ENCODE data around the gene AK6. TPM values are rescaled to one million over a fixed set of nuclear protein-coding genes. Genes with fewer than 3 reads are reported as not detected.

AK6 gene
- total and polyA plus RNA-seq, 2 experiments from 2014 or later = 13.4 to 70.6 TPM

- Histone ChIP-seq H3K27ac (no peak overlapping the region), H3K4me3 (no peak overlapping the region), H3K36me3 (no peaks in the 10 kb centered on the region), H3K27me3 (no peaks in the 10 kb centered on the region), H3K4me1 (ENCODE audit: low read depth) (no peaks in the 10 kb centered on the region), H3K9me3 (ENCODE audit: low read depth) (no peaks in the 10 kb centered on the region)
- no peak for TF ChIP-seq CTCF (IDR thresholded peaks at IDR 0.05; ENCODE audit: low read depth, low read length)
- DNase-seq (ENCODE audit: low read depth in 1 of 2, low spot score in 1 of 2) = no peak
Observed at GRCh38 chr5:69317391-69317790, 51.9 kb downstream of the AK6 start.

- no peak overlapping the region for H3K4me3 ChIP-seq
Observed at GRCh38 chr5:69315972-69316371, 53.3 kb downstream of the AK6 start.

GRCh38 chr5:69313428-69313827, 55.9 kb downstream of the AK6 start:
- Histone ChIP-seq H3K4me1 (ENCODE audit: low read depth) (no peaks in the 10 kb centered on the region), H3K27me3 (no peaks in the 10 kb centered on the region), H3K27ac (no peak overlapping the region), H3K9me3 (ENCODE audit: low read depth) (no peaks in the 10 kb centered on the region), H3K4me3 (no peak overlapping the region), H3K36me3 (no peaks in the 10 kb centered on the region)
- no peak for TF ChIP-seq CTCF (IDR thresholded peaks at IDR 0.05; ENCODE audit: low read depth, low read length)
- DNase-seq (ENCODE audit: low read depth in 1 of 2, low spot score in 1 of 2) = no peak

More at GRCh38 chr5:69315972-69316371, 53.3 kb downstream of the AK6 start:
- no peak overlapping the region for H3K27ac ChIP-seq
- no peak for DNase-seq (ENCODE audit: low read depth in 1 of 2, low spot score in 1 of 2)
- no peaks in the 10 kb centered on the region for H3K4me1 ChIP-seq (ENCODE audit: low read depth)
- no peaks in the 10 kb centered on the region for H3K9me3 ChIP-seq (ENCODE audit: low read depth)
- no peaks in the 10 kb centered on the region for H3K27me3 ChIP-seq
- no peak for TF ChIP-seq CTCF (IDR thresholded peaks at IDR 0.05; ENCODE audit: low read depth, low read length)
- no peaks in the 10 kb centered on the region for H3K36me3 ChIP-seq

- no peaks in the 10 kb centered on the region for H3K36me3 ChIP-seq
- TF ChIP-seq CTCF (IDR thresholded peaks at IDR 0.05; ENCODE audit: low read depth, low read length) = no peak
- no peaks in the 10 kb centered on the region for H3K9me3 ChIP-seq (ENCODE audit: low read depth)
Observed at GRCh38 chr5:69312459-69313160, 56.7 kb downstream of the AK6 start.

GRCh38 chr5:69309380-69309779, 59.9 kb downstream of the AK6 start:
- no peak overlapping the region for H3K27ac ChIP-seq

More at GRCh38 chr5:69312459-69313160, 56.7 kb downstream of the AK6 start:
- H3K27me3 ChIP-seq = no peaks in the 10 kb centered on the region
- peak overlapping the region; percentile 36 for H3K27ac ChIP-seq
- no peak overlapping the region for H3K4me3 ChIP-seq
- no peak for DNase-seq (ENCODE audit: low read depth in 1 of 2, low spot score in 1 of 2)
- H3K4me1 ChIP-seq (ENCODE audit: low read depth) = no peaks in the 10 kb centered on the region

More at GRCh38 chr5:69309380-69309779, 59.9 kb downstream of the AK6 start:
- Histone ChIP-seq H3K27me3 (no peaks in the 10 kb centered on the region), H3K4me3 (no peak overlapping the region), H3K9me3 (ENCODE audit: low read depth) (no peaks in the 10 kb centered on the region), H3K4me1 (ENCODE audit: low read depth) (no peaks in the 10 kb centered on the region), H3K36me3 (no peaks in the 10 kb centered on the region)
- DNase-seq (ENCODE audit: low read depth in 1 of 2, low spot score in 1 of 2) = no peak
- no peak for TF ChIP-seq CTCF (IDR thresholded peaks at IDR 0.05; ENCODE audit: low read depth, low read length)

All from cardiac muscle cell (in vitro differentiated cells and primary cell).